Coronary artery (tissue), 2 donors: ENCODE data around the gene RGS17.
"Not testable (repeated sequence)": the region's sequence is repeated elsewhere in the genome, so short reads cannot be mapped to it uniquely, and the experiment has no call there.

ENCODE experiments used
- DNase-seq: peaks from one replicate; pipeline ENCODE4 v3.0.0-alpha.2; 2017; ENCODE audit warnings: low spot score
- H3K27ac ChIP-seq, 2 donors: fragments of 200-600 bp; sonication (generic); one replicate each; pipeline ENCODE4 v1.5.1; 2016 to 2019
- H3K4me3 ChIP-seq: fragments of 200-600 bp; sonication (generic); 2 replicates; pipeline ENCODE4 v1.5.1; 2016; ENCODE audit warnings: mild to moderate bottlenecking, moderate library complexity
- TF ChIP-seq, protein P1 (sequence below): fragments of 200-600 bp; sonication (generic); IDR thresholded peaks from one replicate; pipeline ENCODE4 v1.5.1; 2019; ENCODE audit warnings: antibody characterized with exemption

RGS17 gene

DNA sequence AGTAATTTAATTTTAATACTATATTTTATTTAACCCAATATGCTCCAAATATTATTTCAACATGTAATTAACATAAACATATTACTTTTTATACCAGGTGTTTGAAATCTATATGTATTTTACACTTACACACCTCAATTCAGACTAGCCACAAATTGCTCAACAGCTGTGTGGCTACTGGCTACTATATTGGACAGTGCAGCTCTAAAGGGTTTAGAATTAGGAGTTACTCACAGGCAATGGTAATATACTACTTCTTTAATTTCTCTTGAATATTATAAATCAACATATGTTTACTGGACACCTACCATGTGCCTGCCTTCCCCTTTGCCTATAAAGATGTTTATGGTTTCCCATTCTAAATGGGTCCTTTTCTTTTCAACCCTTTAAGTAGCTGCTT, 130.8 kb downstream of the RGS17 start:
- no peak for DNase-seq
- no peak overlapping the region for H3K4me3 ChIP-seq
- no peak overlapping the region for H3K27ac ChIP-seq
- TF ChIP-seq, protein P1, sequence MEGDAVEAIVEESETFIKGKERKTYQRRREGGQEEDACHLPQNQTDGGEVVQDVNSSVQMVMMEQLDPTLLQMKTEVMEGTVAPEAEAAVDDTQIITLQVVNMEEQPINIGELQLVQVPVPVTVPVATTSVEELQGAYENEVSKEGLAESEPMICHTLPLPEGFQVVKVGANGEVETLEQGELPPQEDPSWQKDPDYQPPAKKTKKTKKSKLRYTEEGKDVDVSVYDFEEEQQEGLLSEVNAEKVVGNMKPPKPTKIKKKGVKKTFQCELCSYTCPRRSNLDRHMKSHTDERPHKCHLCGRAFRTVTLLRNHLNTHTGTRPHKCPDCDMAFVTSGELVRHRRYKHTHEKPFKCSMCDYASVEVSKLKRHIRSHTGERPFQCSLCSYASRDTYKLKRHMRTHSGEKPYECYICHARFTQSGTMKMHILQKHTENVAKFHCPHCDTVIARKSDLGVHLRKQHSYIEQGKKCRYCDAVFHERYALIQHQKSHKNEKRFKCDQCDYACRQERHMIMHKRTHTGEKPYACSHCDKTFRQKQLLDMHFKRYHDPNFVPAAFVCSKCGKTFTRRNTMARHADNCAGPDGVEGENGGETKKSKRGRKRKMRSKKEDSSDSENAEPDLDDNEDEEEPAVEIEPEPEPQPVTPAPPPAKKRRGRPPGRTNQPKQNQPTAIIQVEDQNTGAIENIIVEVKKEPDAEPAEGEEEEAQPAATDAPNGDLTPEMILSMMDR, result no peak

DNA sequence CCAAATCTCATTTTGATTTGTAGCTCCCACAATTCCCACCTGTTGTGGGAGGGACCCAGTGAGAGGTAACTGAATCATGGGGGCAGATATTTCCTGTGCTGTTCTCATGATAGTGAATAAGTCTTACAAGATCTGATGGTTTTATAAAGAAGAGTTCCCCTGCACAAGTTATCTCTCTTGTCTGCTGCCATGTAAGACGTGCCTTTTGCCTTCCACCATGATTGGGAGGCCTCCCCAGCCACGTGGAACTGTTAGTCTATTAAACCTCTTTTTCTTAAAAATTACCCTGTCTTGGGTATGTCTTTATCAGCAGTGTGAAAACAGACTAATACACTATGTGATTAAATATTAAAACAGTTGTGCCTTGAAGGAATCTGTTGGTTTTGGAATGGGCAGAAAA, 131.5 kb downstream of the RGS17 start:
- not testable (repeated sequence) for H3K27ac ChIP-seq, H3K4me3 ChIP-seq, DNase-seq

DNA sequence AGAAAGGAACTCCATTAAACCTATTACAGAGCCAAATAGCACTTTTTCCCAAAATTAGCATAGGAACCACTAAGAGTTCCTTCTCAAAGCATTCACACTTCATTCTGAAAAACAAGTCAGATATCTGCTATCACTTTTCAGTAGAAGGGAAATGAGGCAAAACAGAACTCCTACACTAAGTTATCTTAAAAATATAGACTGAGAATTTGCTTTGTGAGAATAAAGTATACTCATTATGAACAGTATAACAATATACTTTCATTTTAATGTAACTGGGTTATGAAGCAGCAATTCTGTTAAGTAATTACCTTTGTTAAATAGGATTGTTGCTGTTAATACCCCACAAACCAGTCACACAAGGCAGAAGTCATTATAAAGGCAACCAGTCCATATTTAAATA, 137.2 kb downstream of the RGS17 start:
- Histone ChIP-seq H3K4me3 (no peak overlapping the region), H3K27ac (no peak overlapping the region)
- no peak for DNase-seq
- TF ChIP-seq, protein P1, result no peak

DNA sequence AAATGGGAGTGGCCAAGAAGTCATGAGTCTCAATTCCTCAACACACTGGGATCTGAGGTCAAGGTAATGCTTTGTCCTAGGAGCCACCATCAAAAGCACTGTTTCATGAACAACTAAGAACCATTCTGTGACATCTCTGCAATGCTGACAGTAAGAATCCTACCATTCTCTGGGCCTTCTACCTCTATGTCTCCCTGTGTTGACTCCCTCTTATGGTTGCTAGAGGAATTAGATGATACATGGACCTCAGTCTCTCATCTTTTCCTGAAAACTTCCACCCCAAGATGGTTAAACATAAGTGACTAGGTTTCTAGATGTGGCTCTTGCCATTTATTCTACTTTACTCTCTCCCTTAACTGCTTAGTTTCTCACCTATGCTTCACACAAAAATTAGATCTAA, 137.7 kb downstream of the RGS17 start:
- no peak for DNase-seq
- TF ChIP-seq, protein P1, result no peak
- no peak overlapping the region for H3K4me3 ChIP-seq
- no peak overlapping the region for H3K27ac ChIP-seq

DNA sequence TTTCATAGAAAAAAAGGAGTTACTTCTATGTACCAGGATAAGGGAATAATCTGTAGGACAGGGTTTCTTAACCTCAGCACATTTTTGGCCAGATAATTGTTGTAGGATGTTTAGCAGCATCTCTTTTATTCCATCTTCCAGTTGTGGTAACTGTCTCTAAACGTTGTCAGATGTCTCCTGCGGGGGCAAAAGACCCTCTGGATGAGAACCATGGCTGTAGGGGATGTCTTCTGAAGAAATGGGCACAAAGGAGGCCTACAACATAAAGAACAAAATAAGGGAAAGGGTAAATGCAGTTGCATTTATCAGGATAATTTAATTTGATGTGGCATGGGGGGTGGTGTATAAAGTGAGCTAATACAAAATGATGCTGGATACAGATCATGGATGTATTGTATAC, 144.1 kb downstream of the RGS17 start:
- DNase-seq, result no peak
- TF ChIP-seq, protein P1, result no peak
- Histone ChIP-seq H3K4me3 (no peak overlapping the region), H3K27ac (no peak overlapping the region)

DNA sequence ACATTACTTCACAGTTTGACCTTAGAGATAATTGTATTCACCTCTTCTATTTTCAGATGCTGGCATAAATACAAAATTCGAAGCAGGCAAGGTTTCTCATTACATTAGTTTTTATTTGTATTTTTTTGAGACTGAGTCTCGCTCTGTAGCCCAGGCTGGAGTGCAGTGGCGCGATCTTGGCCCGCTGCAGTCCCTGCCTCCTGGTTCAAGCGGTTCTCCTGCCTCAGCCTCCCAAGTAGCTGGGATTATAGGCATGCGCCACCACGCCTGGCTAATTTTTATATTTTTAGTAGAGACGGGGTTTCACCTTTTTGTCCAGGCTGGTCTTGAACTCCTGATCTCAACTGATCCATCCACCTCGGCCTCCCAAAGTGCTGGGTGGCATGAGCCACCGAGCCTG, 145.8 kb downstream of the RGS17 start:
- H3K27ac ChIP-seq, result peak overlapping the region in 1 of 2 donors; percentile 87
- DNase-seq, H3K4me3 ChIP-seq: not testable (repeated sequence)

DNA sequence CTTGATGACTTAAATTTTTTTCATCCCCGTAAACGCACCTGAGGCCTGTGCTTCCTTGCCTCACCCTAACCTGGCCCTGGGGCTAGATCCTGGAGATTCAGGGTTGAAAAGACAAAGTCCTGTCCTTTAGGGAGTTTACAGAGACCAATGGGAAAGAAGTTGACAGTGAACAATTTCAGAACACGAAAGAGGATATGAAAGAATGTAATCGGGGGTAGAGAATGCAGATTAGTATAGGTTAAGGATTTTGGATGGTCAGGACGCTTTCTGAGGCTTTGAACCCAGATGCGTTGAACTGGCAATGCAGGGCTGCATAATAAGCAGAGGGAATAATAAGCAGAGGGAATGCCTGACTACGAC, 146.6 kb downstream of the RGS17 start:
- H3K4me3 ChIP-seq, result peak overlapping the region; percentile 80

DNA sequence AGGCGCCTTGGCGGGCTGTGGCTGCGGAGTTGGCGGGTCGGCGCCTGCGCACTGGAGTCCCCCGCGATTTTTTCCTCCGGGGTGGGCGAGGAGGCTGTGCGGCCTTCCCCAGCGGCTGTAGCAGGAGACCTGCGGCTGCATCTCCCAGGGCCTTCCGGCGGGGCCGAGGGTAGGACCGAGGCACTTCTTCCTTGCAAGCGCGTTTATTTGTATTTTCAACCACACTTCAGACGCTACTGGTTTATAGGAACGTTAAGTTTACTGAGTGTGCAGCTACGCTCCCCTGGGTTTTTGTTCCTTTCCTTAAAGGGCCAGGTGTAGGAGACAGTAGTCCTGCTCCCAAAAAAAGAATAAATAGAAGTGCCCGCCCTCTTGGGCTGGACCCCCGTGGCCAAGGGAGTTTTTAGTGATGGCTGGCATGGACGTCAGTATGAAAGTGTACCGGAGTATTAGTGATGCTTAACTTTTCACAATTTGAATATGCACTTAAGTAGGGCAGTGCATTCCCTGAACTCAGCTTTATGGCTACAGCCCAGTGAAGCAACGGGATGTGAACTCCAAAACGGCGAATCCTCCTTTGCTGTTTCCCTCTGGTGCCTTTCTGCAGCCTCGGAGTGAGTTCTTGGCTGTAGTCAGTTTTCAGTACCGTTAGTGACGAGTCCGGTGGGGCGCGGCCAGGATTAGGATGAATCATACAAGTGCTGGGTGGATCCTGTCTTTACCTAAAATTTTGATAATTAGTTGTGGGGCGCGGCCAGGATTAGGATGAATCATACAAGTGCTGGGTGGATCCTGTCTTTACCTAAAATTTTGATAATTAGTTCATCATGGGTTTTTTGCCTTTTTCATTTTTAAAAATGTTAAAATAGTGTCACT, 147.2 kb downstream of the RGS17 start:
- Histone ChIP-seq H3K27ac (peak overlapping the region; percentile 87 to 93), H3K4me3 (peak overlapping the region; percentile 80)
- DNase-seq, result peak; percentile 96
- TF ChIP-seq, protein P1, result no peak

More for the DNA sequence above, 146.6 kb downstream of the RGS17 start:
- peak overlapping the region; percentile 87 to 93 for H3K27ac ChIP-seq
- TF ChIP-seq, protein P1, result no peak
- DNase-seq, result no peak
